GM21619 (cell line): ENCODE measurements around the gene CHN1.

Experiments
- ATAC-seq: cut with Tn5 transposase; IDR thresholded peaks from one replicate; pipeline ENCODE4 v1.9.1; 2021; ENCODE audit not compliant: unreplicated experiment

CHN1 gene

GRCh38 chr2:174830561-174830960 lies 174.6 kb downstream of the CHN1 start:
- no peak for ATAC-seq

DNA sequence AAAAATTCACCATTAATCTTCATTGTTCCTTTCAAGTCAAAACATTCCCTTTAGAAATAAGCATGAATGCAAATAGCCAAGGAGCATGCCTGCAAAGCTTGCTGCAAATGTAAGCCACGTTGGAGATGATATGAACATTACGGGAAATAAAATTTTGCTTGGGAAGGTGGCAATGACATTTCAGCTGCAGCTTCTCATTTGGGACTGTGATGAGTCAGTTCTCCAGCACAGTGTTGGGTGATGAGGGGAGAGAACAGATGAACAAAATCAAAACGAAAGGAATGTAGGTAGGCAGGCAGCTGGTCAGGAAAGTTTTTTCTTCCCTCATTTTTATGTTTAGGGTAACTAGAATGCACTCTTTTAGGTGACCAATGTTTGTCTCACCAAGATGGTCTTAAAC lies 175.6 kb downstream of the CHN1 start:
- ATAC-seq, result no peak

- no peak for ATAC-seq
These were observed 177.5 kb downstream of the CHN1 start for GRCh38 chr2:174827371-174828369.

DNA sequence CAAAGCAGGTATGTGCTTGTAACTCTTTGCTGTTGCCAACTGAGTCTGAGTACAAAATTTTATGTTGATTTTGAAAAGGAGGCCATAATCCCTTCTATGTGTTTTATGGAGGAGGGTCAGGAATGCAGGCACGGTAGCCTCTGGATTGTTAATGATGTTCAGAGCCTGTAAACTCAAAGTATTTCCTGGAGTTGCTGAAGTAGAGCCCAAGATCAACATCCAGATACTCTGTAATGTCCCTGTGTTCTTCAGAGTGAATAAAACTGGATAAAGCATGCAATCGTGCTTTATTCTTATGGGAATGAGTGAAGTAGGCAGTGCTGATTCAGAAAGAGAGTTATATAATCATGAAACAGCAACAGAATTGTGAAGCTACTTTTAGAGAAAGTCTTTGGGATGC lies 179.1 kb downstream of the CHN1 start:
- ATAC-seq, result no peak

- no peak for ATAC-seq
These were observed 181.1 kb downstream of the CHN1 start for GRCh38 chr2:174824068-174824467.

DNA sequence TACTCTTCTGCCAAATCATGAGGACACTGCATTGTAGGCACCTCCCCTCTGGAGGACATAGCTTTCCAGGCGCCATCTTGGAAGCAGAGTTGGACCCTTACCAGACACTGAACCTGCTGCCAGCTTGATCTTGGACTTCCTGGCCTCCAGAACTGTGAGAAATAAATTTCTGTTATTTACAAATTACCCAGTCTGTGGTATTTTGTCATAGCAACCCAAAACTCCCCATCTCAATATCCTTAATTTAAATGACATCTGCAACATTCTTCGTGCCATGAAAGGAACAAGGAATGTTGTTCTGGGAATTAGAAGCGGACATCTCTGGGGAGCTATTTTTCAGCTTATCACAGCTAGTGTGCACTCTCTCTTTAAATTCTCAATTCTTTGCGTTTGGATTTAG lies 183.6 kb downstream of the CHN1 start:
- ATAC-seq, result no peak

DNA sequence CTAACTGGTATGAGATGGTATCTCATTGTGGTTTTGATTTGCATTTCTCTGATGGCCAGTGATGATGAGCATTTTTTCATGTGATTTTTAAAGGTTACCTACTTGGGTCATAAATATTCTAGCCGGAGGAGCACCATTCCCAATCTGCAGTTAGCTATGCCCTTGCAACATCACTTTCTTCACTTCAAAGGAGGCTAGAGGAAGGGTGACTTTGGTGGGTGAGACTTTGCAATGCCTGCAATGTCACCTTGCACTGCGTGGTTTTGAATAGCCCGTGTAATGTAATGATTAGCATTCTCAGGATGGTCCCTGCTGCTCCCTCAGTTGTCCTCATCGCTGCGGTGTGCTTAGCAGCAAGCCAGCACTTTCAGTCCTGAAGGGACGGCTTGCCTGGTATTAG lies 184.8 kb downstream of the CHN1 start:
- ATAC-seq, result no peak

- ATAC-seq, result no peak
These were observed 189.7 kb downstream of the CHN1 start for GRCh38 chr2:174815526-174815925.

DNA sequence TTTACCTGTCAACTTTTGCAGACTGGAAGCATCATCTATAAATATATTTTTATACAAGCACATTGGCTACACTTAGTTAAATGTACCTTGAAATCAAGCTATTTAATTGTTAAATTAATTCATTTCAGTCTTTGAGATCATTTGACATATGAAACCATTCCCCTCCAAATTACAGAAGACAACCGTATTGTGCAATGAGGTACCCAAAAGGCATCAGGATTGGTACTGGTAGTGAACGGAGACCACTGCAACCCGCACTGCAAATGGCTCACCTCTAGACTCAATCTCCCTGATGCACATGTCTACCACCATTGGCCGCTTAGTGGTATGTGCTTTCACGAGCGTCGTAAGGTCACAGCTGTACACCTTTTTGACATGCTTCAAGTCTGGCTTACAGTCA lies 193.1 kb downstream of the CHN1 start:
- no peak for ATAC-seq

GRCh38 chr2:174807931-174808330 lies 197.2 kb downstream of the CHN1 start:
- ATAC-seq, result no peak

DNA sequence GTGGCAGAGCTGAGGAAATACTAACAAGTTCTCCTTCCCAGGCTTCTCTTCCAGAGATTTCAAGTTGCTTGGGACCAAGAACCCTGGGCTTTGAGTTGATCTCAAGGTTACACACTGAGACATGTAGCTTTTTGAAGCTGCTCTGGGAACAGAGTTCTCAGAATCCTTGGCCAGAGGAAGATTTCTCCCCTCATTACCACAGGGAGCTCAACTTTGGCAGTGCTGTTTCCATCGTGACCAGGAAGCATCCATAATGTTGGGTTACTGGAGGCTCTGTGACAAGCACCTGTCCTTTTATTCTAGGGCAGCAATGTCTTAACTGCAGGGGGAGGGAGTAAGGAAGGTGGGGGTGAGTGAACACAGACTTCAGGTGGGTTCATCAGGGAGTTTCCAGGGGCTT lies 199.4 kb downstream of the CHN1 start:
- ATAC-seq, result no peak

DNA sequence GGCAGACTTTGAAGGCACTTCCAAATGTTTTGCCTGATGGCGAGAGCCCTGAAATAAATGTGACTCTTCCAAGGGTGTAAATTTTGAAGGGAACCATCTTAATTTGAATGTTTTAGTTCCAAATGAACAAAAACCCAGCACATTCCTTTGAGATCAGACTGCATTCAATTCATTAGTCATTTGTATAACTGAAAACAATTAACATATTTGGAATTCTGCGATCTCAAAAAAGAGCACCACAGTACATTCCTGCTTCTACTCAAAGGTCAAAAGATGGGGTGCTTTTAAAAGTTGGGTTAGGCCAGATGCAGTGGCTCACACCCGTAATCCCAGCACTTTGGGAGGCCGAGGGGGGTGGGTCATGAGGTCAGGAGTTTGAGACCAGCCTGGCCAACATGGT lies 202.7 kb downstream of the CHN1 start:
- no peak for ATAC-seq

DNA sequence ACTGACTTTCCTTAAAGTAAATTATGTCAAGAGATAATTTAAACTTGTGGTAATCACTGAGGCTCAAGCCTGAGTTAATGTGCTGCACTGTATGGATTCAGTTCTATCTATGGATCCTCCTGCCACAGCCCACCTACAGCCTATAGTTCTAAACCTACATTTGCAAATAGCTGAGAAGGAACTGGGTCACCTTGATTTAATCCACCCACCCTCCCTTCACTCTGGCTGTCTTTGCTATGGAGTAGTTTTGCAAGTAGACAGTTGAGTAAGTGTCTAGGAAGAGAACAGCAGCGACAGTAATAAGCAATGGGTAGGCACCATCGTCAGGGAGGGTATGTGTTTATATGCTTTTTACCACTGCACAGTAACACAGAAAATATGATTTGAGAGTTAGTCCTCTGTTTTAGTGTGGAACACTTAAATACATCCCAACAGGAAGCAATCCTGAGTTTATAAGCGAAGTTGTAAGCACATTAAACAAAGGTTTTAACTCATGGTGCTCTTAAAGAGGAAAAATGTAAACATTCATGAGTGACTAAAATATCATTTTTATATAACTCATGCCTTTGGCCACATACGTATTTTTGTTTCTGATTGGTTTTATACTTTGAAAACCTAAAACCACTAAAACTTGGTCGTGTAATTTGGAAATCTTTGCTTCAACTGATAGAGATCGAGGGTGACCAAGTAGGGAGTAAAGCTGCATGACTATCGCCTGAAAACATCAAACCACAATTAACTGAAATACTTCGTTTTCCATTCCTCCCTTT lies 204.6 kb downstream of the CHN1 start:
- no peak for ATAC-seq

GRCh38 chr2:174798801-174799200 lies 206.4 kb downstream of the CHN1 start:
- no peak for ATAC-seq

DNA sequence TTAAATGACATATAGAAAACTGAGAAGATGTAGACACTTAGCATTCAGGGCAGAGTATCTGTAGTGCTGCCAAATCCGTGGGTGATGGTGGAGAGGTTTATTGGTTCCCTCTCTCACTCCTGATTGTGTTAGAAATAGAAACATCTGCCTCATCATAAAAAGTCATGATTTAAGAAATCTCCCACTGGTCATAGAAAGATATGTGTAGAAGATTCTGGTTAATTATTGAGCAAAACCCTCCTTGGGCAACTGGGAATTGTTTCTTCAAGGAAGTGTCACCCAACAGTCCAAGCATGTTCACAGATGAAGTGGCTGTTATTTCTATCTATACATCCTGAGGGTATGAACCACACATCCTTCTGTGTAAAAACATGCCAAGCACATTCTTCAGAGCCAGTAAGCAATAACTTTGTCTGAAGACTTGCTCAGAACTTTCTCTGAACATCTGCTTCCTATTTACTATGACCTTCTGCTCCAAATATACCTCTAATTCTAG lies 207.4 kb downstream of the CHN1 start:
- ATAC-seq, result no peak

GRCh38 chr2:174796319-174796771 lies 208.8 kb downstream of the CHN1 start:
- no peak for ATAC-seq

- no peak for ATAC-seq
These were observed 210.3 kb downstream of the CHN1 start for GRCh38 chr2:174794851-174795374.

GRCh38 chr2:174792309-174793025 lies 212.7 kb downstream of the CHN1 start:
- ATAC-seq, result no peak

DNA sequence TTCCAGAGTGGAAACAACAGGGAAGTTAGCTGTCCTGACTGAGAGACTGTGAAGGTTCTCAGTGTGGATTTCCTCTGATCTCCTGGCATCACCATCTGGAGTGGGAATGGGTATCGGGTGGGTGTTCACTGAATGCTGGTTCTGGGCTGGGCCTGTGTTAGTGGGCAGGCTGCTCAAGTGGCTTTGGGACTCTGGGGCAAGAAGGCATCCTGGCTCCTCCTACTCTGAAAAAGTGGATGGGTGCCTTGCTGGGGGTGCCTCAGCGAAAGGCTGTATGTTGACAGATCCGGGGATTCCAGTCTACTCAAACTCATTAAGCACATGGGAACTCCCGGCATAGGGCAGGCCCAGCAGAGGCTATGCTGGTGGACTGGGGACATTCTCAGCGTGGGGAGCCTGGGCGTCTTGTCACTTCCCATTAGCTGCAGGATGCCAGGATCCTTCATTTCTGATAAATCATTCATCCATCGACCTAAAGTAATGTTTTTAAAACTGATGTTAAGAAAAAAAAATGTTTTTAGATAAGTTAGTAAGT lies 213.4 kb downstream of the CHN1 start:
- ATAC-seq, result no peak

DNA sequence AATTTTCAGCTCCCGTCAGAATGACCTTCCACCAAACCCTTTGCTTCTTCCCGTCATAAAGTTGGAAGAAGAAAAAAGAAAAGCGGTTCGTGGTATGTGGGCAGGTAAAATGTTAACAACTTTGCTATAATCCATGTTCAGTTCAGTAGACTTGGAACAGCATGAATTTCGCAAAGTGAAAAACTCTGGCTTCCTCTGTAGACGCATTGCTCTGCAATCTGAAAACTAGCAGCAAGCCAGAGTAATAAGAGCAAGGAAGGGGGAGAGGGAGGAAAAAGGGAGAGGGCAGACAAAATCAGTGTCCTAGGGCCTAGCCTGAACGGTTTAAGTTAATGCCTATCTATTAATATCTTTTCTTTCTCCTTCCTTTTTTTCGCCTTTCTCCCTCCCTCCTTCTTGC lies 214.2 kb downstream of the CHN1 start:
- ATAC-seq, result no peak

DNA sequence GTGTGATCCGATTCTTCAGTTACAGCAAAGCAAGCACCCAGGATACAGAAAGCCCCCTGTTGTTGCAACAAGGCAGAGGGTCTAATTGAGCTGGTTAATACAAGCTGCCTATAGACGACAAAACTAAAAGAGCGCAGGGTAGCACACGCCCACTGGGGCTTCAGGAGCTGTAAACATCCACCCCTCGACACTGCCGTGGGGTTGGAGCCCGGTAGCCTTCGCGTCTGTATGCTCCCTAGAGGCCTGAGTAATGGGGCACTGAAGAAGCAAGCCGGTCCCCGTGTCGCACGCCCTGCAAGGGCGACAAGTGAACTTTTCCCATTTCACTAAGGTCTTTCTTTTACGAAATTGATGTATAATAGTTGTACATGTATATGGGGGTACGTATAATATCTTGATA lies 216.2 kb downstream of the CHN1 start:
- no peak for ATAC-seq
